Sigmoid colon (tissue), 4 donors: ENCODE results near the gene ATM.

ENCODE experiments used
- CTCF ChIP-seq, 4 experiments: fragments of 450-650 bp in 3 of 4; fragments of 200-600 bp in 1 of 4; IDR thresholded peaks; one replicate each; pipeline ENCODE4 v1.5.1; 2016 to 2019; ENCODE audit warnings: antibody characterized with exemption in 4 of 4, mild to moderate bottlenecking in 3 of 4, moderate library complexity in 2 of 4
- EP300 ChIP-seq, 4 donors: sonication (generic); formaldehyde crosslinking; IDR thresholded peaks; one replicate each; pipeline ENCODE4 v1.6.1; 2017; ENCODE audit warnings: antibody characterized with exemption in 4 of 4
- POLR2A ChIP-seq, 2 donors: fragments of 450-650 bp; IDR thresholded peaks; one replicate each; pipeline ENCODE4 v1.6.1; 2016; ENCODE audit warnings: antibody characterized with exemption in 2 of 2, mild to moderate bottlenecking in 2 of 2, moderate library complexity in 2 of 2
- POLR2AphosphoS5 ChIP-seq, 4 donors: sonication (generic); formaldehyde crosslinking; IDR thresholded peaks; one replicate each; pipeline ENCODE4 v1.6.1; 2017; ENCODE audit warnings: antibody characterized with exemption in 4 of 4

- no peak for TF ChIP-seq CTCF (IDR thresholded peaks at IDR 0.05)
- no peak for TF ChIP-seq POLR2A (IDR thresholded peaks at IDR 0.05)
- no peak for TF ChIP-seq POLR2AphosphoS5 (IDR thresholded peaks at IDR 0.05)
- no peak for TF ChIP-seq EP300 (IDR thresholded peaks at IDR 0.05)
Measured at GRCh38 chr11:108241330-108242037, 18.6 kb downstream of the ATM start.
